AG04449 (cell line): ENCODE results near the gene C6orf120.
A peak's percentile ranks its signal among the peaks of the same experiment; 100 is the strongest.

Source experiments
- CTCF ChIA-PET: fragments of 350-600 bp; formaldehyde crosslinking; extraction: SDS; loops from one replicate; lab custom pipeline; 2021; ENCODE audit warnings: antibody characterized with exemption; lab: Yijun Ruan, JAX
- POLR2A ChIA-PET: fragments of 400-600, 350-600 bp; formaldehyde crosslinking; extraction: SDS; loops from one replicate; lab custom pipeline; 2020; ENCODE audit warnings: antibody characterized with exemption, inconsistent platforms; lab: Yijun Ruan, JAX
- DNase-seq: peaks from one replicate; pipeline ENCODE4 v3.0.0-alpha.2; 2010; ENCODE audit warnings: low read depth, low spot score
- H3K4me3 ChIP-seq: 2 replicates; pipeline ENCODE4 v1.5.1; 2011; ENCODE audit warnings: low read depth, mild to moderate bottlenecking, control low read depth, low read length
- TF ChIP-seq, protein P1 (sequence below): IDR thresholded peaks from one replicate; pipeline ENCODE4 v1.5.1; 2011; ENCODE audit warnings: mild to moderate bottlenecking, moderate library complexity, low read length, control low read depth, inconsistent platforms; ENCODE audit not compliant: insufficient read depth; ENCODE audit errors: missing control alignments

C6orf120 gene

DNA sequence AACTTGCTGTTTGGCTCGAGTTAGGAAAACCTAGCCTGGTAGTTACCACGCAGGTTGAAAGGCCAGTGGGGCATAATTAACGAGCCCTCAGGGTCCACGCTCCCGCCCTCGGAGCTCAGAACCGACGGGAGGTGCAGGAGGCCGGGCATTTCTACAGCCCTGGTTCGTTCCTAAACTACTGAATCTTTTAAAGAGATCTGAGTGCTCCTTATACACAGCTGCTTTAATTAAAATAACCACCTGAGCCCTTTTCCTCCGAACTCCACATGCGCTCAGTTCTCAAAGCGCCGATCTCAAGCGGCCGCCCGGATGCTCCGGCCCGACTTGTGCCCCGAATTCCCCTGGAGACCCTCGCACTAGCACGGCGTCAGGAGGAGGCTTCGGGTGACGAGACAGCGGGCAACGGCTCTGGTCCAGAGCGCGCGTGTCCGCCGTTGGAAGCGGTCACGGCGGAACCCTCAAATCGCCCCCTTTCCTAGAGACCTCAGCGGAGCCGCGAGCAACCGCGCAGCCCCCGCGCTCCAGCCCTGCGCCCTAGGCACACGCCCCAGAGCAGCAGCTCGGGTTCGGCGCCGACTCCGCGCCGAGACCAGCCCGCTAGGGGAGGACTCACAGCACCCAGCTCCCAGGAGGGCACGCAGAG, 494 bp upstream of the C6orf120 start:
- ChIA-PET CTCF (interaction anchor here (0.7 kb wide), 1 partner anchor 182 kb away, joined by 3 read pairs; no protein-coding TSS in a partner anchor), POLR2A (interaction anchor here (0.7 to 2.1 kb wide), 5 partner anchors 9 to 142 kb away, joined by 3 to 7 read pairs (median 5); partner anchors contain the start of genes DYNLT2 and ERMARD)
- DNase-seq = no peak
- H3K4me3 ChIP-seq = peak overlapping the region; percentile 83
- TF ChIP-seq, protein P1, sequence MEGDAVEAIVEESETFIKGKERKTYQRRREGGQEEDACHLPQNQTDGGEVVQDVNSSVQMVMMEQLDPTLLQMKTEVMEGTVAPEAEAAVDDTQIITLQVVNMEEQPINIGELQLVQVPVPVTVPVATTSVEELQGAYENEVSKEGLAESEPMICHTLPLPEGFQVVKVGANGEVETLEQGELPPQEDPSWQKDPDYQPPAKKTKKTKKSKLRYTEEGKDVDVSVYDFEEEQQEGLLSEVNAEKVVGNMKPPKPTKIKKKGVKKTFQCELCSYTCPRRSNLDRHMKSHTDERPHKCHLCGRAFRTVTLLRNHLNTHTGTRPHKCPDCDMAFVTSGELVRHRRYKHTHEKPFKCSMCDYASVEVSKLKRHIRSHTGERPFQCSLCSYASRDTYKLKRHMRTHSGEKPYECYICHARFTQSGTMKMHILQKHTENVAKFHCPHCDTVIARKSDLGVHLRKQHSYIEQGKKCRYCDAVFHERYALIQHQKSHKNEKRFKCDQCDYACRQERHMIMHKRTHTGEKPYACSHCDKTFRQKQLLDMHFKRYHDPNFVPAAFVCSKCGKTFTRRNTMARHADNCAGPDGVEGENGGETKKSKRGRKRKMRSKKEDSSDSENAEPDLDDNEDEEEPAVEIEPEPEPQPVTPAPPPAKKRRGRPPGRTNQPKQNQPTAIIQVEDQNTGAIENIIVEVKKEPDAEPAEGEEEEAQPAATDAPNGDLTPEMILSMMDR = no peak

DNA sequence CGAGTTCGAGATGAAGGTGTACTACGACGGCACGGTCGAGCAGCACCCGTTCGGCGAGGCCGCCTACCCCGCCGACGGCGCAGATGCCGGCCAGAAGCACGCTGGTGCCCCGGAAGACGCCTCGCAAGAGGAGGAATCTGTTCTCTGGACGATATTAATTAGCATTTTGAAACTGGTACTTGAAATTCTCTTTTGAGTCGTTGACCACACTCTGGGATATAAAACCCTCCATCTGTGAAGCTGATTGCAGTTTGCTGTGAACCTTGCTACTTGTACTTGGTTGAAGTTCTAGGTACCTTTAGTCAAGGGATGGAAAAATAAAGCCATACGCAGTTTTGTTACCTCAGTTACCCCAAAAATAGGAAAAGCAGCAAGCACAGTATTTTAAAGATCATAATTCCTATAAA, 917 bp downstream of the C6orf120 start:
- no peak for DNase-seq
- TF ChIP-seq, protein P1 = no peak
- ChIA-PET POLR2A (interaction anchor here (1.2 to 2.1 kb wide), 2 partner anchors 19 to 144 kb away, joined by 4 to 5 read pairs; no protein-coding TSS in a partner anchor), CTCF (interaction anchor here (0.9 kb wide), 1 partner anchor 808 kb away, joined by 3 read pairs; no protein-coding TSS in a partner anchor)
- H3K4me3 ChIP-seq = peak overlapping the region; percentile 83

DNA sequence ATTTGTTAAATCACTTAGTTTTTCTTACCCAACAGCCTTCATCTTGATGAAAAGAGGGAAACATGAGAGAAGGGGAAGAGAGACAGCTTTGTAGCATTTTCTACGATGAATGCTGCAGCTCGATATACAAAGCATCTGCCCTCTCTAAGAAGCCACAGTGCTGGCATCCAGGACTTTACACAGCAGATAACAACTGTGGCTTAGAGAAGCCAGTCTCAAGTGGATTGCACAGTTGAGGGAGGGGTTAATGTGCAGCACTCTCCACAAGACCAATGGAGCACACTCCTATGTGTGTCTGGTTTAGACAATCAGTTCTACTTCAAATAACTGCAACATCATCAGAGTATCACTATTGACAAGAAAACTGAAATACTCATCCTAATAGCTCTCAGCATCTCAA, 5.8 kb downstream of the C6orf120 start:
- ChIA-PET CTCF (interaction anchor here (1.7 kb wide), 1 partner anchor 15 kb away, joined by 6 read pairs; no protein-coding TSS in a partner anchor), POLR2A (no interaction called here)
- DNase-seq = no peak
- TF ChIP-seq, protein P1 = no peak
- H3K4me3 ChIP-seq = no peak overlapping the region

DNA sequence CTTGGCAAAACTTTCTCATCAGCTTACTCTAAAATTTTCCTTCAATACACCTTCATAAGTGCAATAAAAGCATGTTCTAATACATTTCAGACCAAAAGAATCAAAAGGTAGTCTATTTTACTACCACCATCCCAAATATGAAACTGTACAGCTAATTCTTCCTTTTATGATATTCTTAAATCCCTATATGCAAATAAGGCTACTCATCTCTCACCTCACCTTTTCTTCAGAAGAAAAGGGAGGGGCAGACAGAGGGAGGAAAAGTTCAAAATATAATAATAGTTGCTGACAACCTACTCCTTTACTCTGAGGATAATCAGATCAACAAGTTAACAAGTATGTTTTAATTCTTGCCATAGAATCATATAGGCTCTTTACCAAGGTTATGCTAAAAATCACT, 7.4 kb downstream of the C6orf120 start:
- ChIA-PET CTCF (interaction anchor here (1.7 kb wide), 1 partner anchor 13 kb away, joined by 6 read pairs; no protein-coding TSS in a partner anchor), POLR2A (no interaction called here)
- TF ChIP-seq, protein P1 = no peak
- no peak overlapping the region for H3K4me3 ChIP-seq
- DNase-seq = no peak

DNA sequence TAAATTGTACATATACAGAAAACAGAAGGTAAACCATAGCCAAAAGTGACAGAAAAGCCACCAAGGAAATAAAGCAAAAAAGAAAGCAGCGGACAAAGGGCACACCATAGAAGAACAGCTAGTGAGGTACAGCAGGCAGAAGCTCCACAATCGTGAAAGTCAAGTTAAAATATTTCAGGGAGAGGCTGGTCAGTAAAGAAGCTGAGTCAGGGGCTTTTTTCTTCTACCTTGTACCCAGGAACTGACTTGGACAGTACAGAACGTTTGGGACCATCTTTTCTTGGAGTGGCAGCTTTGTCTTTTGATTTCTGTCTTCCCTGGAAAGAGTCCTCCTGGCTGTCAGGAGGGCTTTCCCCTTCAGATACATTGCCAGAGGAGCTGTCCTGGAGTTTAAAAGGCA, 8.1 kb downstream of the C6orf120 start:
- ChIA-PET CTCF (interaction anchor here (0.8 kb wide), 1 partner anchor 13 kb away, joined by 3 read pairs; no protein-coding TSS in a partner anchor), POLR2A (no interaction called here)
- DNase-seq = no peak
- TF ChIP-seq, protein P1 = no peak
- no peak overlapping the region for H3K4me3 ChIP-seq

DNA sequence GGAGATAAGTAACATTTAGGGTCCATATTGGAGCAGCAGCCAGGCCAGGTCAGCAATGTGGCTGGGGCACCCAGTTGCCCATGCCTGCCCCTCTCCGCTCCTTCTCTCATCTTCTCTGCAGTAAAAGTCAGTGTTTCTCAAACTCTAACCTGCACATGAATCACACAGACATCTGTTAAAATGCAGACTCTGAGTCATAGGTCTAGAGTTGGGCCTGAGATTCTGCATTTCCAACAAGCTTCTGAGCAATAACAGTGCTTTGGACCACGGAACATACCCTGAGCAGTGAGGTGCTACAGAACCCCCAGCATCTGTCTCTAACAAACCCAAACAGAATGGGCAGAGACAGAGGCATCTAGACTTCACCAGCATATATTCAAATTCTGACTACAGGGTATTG, 12.3 kb downstream of the C6orf120 start:
- ChIA-PET CTCF (interaction anchor here (0.9 to 5.1 kb wide), 2 partner anchors 9 kb away, joined by 4 to 27 read pairs; no protein-coding TSS in a partner anchor), POLR2A (no interaction called here)
- H3K4me3 ChIP-seq = no peak overlapping the region
- DNase-seq = no peak
- TF ChIP-seq, protein P1 = no peak
